GM12801 (cell line): Measurements from ENCODE around the gene PIGM.

Experiments used
- TF ChIP-seq, protein P1 (sequence below): IDR thresholded peaks from one replicate; pipeline ENCODE4 v1.5.1; 2011; ENCODE audit warnings: control low read depth; ENCODE audit not compliant: insufficient read length; ENCODE audit errors: extremely low read depth

Gene PIGM

DNA sequence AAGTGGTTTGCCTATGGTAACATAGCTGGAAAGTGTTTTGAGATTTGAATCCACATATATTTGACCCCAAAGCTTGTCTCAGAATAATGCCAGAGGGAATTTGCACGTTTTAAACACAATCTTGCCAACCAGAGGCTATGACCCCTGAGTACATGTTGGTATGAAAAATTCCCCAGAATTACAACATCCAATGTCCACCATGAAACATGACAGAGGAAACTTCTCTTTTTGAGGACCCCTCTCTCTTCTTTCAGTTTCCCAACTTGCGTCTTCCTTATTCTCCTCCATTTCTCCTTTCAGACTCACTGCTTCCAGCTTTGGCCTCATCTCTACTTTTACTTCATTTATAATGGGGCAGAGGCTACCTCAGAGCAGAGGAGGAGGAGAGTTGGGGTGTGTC is 44.0 kb upstream of the PIGM start:
- TF ChIP-seq, protein P1, sequence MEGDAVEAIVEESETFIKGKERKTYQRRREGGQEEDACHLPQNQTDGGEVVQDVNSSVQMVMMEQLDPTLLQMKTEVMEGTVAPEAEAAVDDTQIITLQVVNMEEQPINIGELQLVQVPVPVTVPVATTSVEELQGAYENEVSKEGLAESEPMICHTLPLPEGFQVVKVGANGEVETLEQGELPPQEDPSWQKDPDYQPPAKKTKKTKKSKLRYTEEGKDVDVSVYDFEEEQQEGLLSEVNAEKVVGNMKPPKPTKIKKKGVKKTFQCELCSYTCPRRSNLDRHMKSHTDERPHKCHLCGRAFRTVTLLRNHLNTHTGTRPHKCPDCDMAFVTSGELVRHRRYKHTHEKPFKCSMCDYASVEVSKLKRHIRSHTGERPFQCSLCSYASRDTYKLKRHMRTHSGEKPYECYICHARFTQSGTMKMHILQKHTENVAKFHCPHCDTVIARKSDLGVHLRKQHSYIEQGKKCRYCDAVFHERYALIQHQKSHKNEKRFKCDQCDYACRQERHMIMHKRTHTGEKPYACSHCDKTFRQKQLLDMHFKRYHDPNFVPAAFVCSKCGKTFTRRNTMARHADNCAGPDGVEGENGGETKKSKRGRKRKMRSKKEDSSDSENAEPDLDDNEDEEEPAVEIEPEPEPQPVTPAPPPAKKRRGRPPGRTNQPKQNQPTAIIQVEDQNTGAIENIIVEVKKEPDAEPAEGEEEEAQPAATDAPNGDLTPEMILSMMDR, result no peak

- TF ChIP-seq, protein P1, result no peak
These were observed 43.1 kb upstream of the PIGM start for GRCh38 chr1:160074865-160075264.

GRCh38 chr1:160071289-160071688 is 39.5 kb upstream of the PIGM start:
- TF ChIP-seq, protein P1, result no peak

- TF ChIP-seq, protein P1, result no peak
These were observed 38.7 kb upstream of the PIGM start for GRCh38 chr1:160070243-160071163.

- TF ChIP-seq, protein P1, result no peak
These were observed 37.9 kb upstream of the PIGM start, which contains the start of gene KCNJ10 for GRCh38 chr1:160069460-160070231. Gene KCNJ10, minus strand, starts transcription at chr1:160070160. Its CDS starts 27,628 bp downstream, at chr1:160042532.

GRCh38 chr1:160068225-160068624 is 36.4 kb upstream of the PIGM start:
- TF ChIP-seq, protein P1, result no peak
